Pancreas (tissue), 10 donors: Measurements from ENCODE around the gene RIPOR2. TPM values are rescaled to one million over a fixed set of nuclear protein-coding genes. Genes with fewer than 3 reads are reported as not detected.
A peak's percentile ranks its signal among the peaks of the same experiment; 100 is the strongest.

Source experiments
- ATAC-seq, 4 donors: fragments of 200-7000 bp; cut with Tn5 transposase; one replicate each; pipeline versions ENCODE4 v1.8.0 to v1.9.1; 2020; ENCODE audit warnings: mild to moderate bottlenecking in 4 of 4, moderate library complexity in 4 of 4
- DNase-seq, 6 donors: peaks; one replicate each; pipeline ENCODE4 v3.0.0-alpha.2; 2020
- FAIRE-seq: peaks from 2 replicates; lab custom pipeline; 2012; peaks lifted over from hg19 to GRCh38; lab: Jason Lieb, UNC
- H3K27ac ChIP-seq, 4 donors: fragments of 200-600 bp; sonication (generic); 1 replicate in 3 of 4; 2 replicates in 1 of 4; pipeline versions ENCODE4 v1.5.0 to v1.8.0; 2020
- H3K27me3 ChIP-seq, 4 donors: fragments of 200-600 bp; one replicate each; pipeline ENCODE4 v1.8.0; 2021
- H3K36me3 ChIP-seq, 3 donors: fragments of 200-600 bp; sonication (generic) in 1 of 3; one replicate each; pipeline versions ENCODE4 v1.5.0 to v1.8.0; 2020 to 2021
- H3K4me1 ChIP-seq, 3 donors: fragments of 200-600 bp; one replicate each; pipeline ENCODE4 v1.8.0; 2021
- H3K4me3 ChIP-seq, 4 donors: fragments of 200-600 bp; sonication (generic) in 2 of 4; one replicate each; pipeline versions ENCODE4 v1.5.0 to v1.8.0; 2020 to 2021
- H3K9me3 ChIP-seq, 4 donors: fragments of 200-600 bp; one replicate each; pipeline ENCODE4 v1.8.0; 2021
- WGBS, 2 donors: extraction: QIAGEN DNeasy Blood & Tissue Kit; methylation state at CpG; one replicate each; pipeline ENCODE4 v1.1.7; 2013; 5-methylcytosine and 5-hydroxymethylcytosine counted together
- intact Hi-C, 3 donors: fragments of 100-400 bp; cut with DNase I; formaldehyde crosslinking; loops; one replicate each; pipeline versions ENCODE4 v1.11.1 to v1.14.2; 2022
- polyA plus RNA-seq, 2 donors: library from polyadenylated mRNA; stranded (reverse); fragments of 200-250 nt; gene quantifications; one replicate each; pipeline ENCODE4 v1.2.3, GENCODE V29; 2013
- total RNA-seq, 6 donors: library from RNA; stranded (reverse); fragmentation: NEBNext Ultra II Directional in 4 of 6; extraction: Animal tissue kit (Norgen Biotek cat#: 25700) in 4 of 6; gene quantifications; one replicate each; pipeline versions ENCODE4 v1.2.1 to v1.2.4, GENCODE V29; 2021 to 2023
- TF ChIP-seq, protein P1 (sequence below), 4 donors: fragments of 200-600 bp; sonication (generic) in 3 of 4; IDR thresholded peaks; one replicate each; pipeline versions ENCODE4 v1.5.0 to v1.8.0; 2021; ENCODE audit warnings: antibody characterized with exemption in 4 of 4
- donor health status: healthy with polysubstance abuse.
- donor health status: DM: no; HTN: no; CAD: no; lungs with moderate emphysema.
- donor health status: DM: no; HTN: no; CAD: no.
- donor health status: control.
- donor health status: control.
- donor health status: Bipolar disorder and iron deficiency.
- donor health status: DM: yes; HTN: yes; CAD: no.
- donor health status: DM: no; HTN: no; CAD: no.
- donor health status: DM: no; HTN: no; CAD: no.
- donor health status: DM: yes; HTN: yes; CAD: no.

The RIPOR2 gene
- total and polyA plus RNA-seq, 8 donors = 0.28 to 3.7 (median 1.00) TPM

DNA sequence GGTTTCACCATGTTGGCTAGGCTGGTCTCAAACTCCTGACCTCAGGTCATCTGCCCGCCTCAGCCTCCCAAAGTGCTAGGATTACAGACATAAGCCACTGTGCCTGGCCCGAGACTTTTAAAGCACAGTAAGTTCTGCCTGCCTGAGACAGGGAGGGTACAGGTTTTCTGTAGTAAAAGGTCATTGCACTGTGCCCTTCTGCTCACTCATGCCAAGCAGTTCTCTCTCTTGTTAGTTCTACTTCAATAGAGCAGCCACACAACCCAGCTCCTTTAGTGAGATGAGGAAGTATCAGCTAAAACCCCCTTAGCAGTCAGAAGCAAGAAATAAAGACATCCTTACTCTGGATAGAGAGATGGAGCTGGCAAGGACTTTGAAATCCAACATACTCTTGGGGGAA lies 84.7 kb downstream of the RIPOR2 start:
- H3K9me3 ChIP-seq = no peaks in the 10 kb centered on the region
- WGBS, 2 donors = 95 to 97% methylated on average over 2 of the region's 2 CpGs
- intact Hi-C loops = loop anchor here in 2 of 3 donors (10.0 kb wide), 3 partner anchors 144 to 214 kb away; no protein-coding TSS in a partner anchor
- no peak overlapping the region for H3K27ac ChIP-seq
- DNase-seq (no peak), ATAC-seq (no peak), FAIRE-seq (no peak)
- H3K36me3 ChIP-seq = no peaks in the 10 kb centered on the region
- no peaks in the 10 kb centered on the region for H3K27me3 ChIP-seq
- H3K4me1 ChIP-seq = no peaks in the 10 kb centered on the region
- TF ChIP-seq, protein P1, sequence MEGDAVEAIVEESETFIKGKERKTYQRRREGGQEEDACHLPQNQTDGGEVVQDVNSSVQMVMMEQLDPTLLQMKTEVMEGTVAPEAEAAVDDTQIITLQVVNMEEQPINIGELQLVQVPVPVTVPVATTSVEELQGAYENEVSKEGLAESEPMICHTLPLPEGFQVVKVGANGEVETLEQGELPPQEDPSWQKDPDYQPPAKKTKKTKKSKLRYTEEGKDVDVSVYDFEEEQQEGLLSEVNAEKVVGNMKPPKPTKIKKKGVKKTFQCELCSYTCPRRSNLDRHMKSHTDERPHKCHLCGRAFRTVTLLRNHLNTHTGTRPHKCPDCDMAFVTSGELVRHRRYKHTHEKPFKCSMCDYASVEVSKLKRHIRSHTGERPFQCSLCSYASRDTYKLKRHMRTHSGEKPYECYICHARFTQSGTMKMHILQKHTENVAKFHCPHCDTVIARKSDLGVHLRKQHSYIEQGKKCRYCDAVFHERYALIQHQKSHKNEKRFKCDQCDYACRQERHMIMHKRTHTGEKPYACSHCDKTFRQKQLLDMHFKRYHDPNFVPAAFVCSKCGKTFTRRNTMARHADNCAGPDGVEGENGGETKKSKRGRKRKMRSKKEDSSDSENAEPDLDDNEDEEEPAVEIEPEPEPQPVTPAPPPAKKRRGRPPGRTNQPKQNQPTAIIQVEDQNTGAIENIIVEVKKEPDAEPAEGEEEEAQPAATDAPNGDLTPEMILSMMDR (IDR thresholded peaks at IDR 0.05) = no peak
- no peak overlapping the region for H3K4me3 ChIP-seq

DNA sequence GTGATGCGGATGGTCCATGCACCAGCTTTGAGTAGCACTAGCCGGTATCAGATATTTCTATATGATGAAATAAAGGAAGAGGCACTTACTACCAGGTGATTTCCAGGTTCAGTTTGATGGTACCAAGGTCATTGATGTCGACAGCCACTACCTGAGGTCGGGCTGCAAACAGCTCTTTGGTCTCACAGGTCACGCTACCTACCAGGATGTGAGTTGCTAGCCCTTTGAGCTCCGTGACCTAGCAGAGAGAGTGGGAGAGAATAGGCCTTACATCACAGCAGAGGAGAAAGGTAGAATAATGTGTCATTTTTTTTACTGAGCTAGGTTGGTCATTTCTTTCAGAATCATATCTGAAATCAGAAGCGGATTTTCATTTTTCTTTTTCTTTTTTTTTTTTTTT lies 86.0 kb downstream of the RIPOR2 start:
- H3K9me3 ChIP-seq = no peaks in the 10 kb centered on the region
- FAIRE-seq = no peak
- no peak overlapping the region for H3K4me3 ChIP-seq
- ATAC-seq = no peak
- intact Hi-C loops = loop anchor here in 2 of 3 donors (10.0 kb wide), 3 partner anchors 145 to 215 kb away; no protein-coding TSS in a partner anchor
- no peaks in the 10 kb centered on the region for H3K27me3 ChIP-seq
- no peaks in the 10 kb centered on the region for H3K4me1 ChIP-seq
- DNase-seq = no peak
- WGBS, 2 donors = 87 to 88% methylated on average over 7 of the region's 7 CpGs
- H3K27ac ChIP-seq = no peak overlapping the region
- TF ChIP-seq, protein P1 (IDR thresholded peaks at IDR 0.05) = no peak
- H3K36me3 ChIP-seq = no peaks in the 10 kb centered on the region

DNA sequence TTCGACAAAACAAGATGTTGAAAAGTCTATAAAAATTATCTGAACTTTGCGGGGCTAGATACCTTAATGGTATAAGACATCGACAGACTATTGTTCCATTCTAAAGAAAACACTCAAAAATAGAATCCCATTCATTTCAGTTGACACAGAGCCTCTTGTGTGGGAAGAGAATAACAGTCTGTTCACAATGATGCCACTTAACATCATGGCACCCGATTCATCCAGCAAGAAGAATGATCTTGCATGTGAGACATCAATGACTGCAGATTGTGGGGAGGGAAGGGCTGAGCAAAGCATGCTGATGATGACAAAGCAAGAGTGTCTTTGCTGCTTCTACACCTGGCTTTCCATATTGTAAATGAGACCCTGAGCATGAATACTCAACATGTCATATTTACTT lies 87.3 kb downstream of the RIPOR2 start:
- 93 to 96% methylated on average over 4 of the region's 4 CpGs for WGBS, 2 donors
- no peaks in the 10 kb centered on the region for H3K4me1 ChIP-seq
- no peaks in the 10 kb centered on the region for H3K27me3 ChIP-seq
- H3K9me3 ChIP-seq = no peaks in the 10 kb centered on the region
- TF ChIP-seq, protein P1 (IDR thresholded peaks at IDR 0.05) = no peak
- H3K4me3 ChIP-seq = no peak overlapping the region
- no peaks in the 10 kb centered on the region for H3K36me3 ChIP-seq
- no peak for FAIRE-seq
- no peak for DNase-seq
- no peak for ATAC-seq
- intact Hi-C loops = no loop called here
- H3K27ac ChIP-seq = no peak overlapping the region

DNA sequence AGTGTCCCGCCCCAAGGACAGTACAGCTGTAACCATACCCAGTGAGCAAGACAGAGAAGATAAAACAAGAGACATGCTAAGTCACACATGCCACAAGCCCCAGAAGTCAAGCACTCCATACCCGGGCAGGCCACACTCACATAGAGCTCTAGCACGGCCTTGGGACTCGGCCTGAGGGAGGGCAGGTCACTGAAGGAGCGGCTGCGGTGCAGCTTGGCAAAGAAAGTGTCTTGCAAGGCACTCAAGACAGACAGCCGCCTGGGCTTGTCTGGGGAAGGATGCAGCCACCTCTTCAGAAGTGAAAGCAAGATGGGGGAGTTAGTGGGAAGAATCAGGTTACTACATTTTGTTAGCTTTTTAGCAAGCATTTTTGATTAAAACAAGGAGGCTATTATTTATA lies 88.4 kb downstream of the RIPOR2 start:
- Histone ChIP-seq H3K4me3 (no peak overlapping the region), H3K4me1 (no peaks in the 10 kb centered on the region), H3K27ac (no peak overlapping the region), H3K27me3 (no peaks in the 10 kb centered on the region), H3K9me3 (no peaks in the 10 kb centered on the region), H3K36me3 (no peaks in the 10 kb centered on the region)
- TF ChIP-seq, protein P1 (IDR thresholded peaks at IDR 0.05) = no peak
- 61 to 62% methylated on average over 7 of the region's 7 CpGs for WGBS, 2 donors
- ATAC-seq (peak in 2 of 4 donors; percentile 60 to 61), FAIRE-seq (no peak), DNase-seq (no peak)
- intact Hi-C loops = no loop called here

DNA sequence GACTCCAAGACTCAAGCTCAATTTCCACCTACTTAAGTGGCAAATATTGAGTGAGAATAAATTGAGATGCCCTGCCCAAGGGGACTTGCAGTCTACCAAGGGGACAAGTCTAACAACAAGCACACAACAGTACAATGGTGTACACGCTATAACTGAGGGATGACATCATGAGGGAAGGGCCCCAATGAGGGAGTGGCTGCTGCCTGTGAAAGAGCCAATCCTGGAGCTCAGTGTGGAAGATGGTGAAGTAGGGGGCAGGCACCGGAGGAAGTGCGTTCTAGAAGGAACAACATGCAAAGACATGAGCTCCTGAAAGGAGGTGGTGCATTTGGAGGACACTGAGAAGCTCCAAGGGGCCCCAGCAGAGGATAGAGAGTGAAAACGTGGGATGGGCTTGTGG lies 90.2 kb downstream of the RIPOR2 start:
- H3K9me3 ChIP-seq = no peaks in the 10 kb centered on the region
- intact Hi-C loops = no loop called here
- H3K4me1 ChIP-seq = no peaks in the 10 kb centered on the region
- ATAC-seq = no peak
- no peak overlapping the region for H3K27ac ChIP-seq
- no peaks in the 10 kb centered on the region for H3K27me3 ChIP-seq
- TF ChIP-seq, protein P1 (IDR thresholded peaks at IDR 0.05) = no peak
- H3K36me3 ChIP-seq = no peaks in the 10 kb centered on the region
- no peak for FAIRE-seq
- no peak overlapping the region for H3K4me3 ChIP-seq
- no peak for DNase-seq
- 95 to 97% methylated on average over 4 of the region's 4 CpGs for WGBS, 2 donors
